AG04450 (cell line): ENCODE data around the gene GPATCH2. TPM values are rescaled to one million over a fixed set of nuclear protein-coding genes. Genes with fewer than 3 reads are reported as not detected.

Experiments
- CTCF ChIA-PET: fragments of 300-600, 350-600 bp; formaldehyde crosslinking; extraction: SDS; loops from one replicate; lab custom pipeline; 2022; ENCODE audit warnings: antibody characterized with exemption, inconsistent platforms; lab: Charles Lee
- POLR2A ChIA-PET: fragments of 350-600 bp; formaldehyde crosslinking; extraction: SDS; loops from one replicate; lab custom pipeline; 2021; ENCODE audit warnings: antibody characterized with exemption, inconsistent platforms; lab: Yijun Ruan, JAX
- DNase-seq: peaks from one replicate; pipeline ENCODE4 v3.0.0-alpha.2; 2011; ENCODE audit warnings: low read depth, low spot score
- H3K27ac ChIP-seq: one replicate; pipeline ENCODE4 v1.5.1; 2012; ENCODE audit warnings: low read depth, low read length, control low read depth
- H3K27me3 ChIP-seq: one replicate; pipeline ENCODE4 v1.6.0; 2012; ENCODE audit warnings: low read length; ENCODE audit not compliant: control insufficient read depth, insufficient read depth
- H3K4me3 ChIP-seq: 2 replicates; pipeline ENCODE4 v1.5.1; 2011; ENCODE audit warnings: mild to moderate bottlenecking, low read depth, low read length, control low read depth
- H3K9me3 ChIP-seq: 2 replicates; pipeline ENCODE4 v1.5.1; 2012; ENCODE audit warnings: low read length; ENCODE audit not compliant: control insufficient read depth, insufficient read depth
- CTCF ChIP-seq: IDR thresholded peaks from 2 replicates; pipeline ENCODE4 v1.5.1; 2011; ENCODE audit warnings: low read depth, low read length, control low read depth, inconsistent platforms
- polyA plus RNA-seq: library from polyadenylated mRNA; depleted of rRNA; stranded (reverse); fragments of >200 nt; gene quantifications from 2 replicates; pipeline ENCODE4 v1.2.3, GENCODE V29; 2011; rRNA removed

GPATCH2 gene
- polyA plus RNA-seq, 1 experiment, result 11.1 TPM

- no peaks in the 10 kb centered on the region for H3K9me3 ChIP-seq
- no peak for DNase-seq
- H3K27ac ChIP-seq, result no peak overlapping the region
- no peaks in the 10 kb centered on the region for H3K27me3 ChIP-seq
- POLR2A ChIA-PET, result no interaction called here
- no peak overlapping the region for H3K4me3 ChIP-seq
- CTCF ChIA-PET, result no interaction called here
- no peak for TF ChIP-seq CTCF
Measured at GRCh38 chr1:217379336-217379735, 251.6 kb downstream of the GPATCH2 start.

Other genes with a start within 250 kb of the GPATCH2 start
- gene SPATA17, start 254 bp upstream of the GPATCH2 start, polyA plus RNA-seq, result 0.61 and 0.69 TPM in 2 replicates